ENCODE results near the gene AREG.

AREG gene

DNA sequence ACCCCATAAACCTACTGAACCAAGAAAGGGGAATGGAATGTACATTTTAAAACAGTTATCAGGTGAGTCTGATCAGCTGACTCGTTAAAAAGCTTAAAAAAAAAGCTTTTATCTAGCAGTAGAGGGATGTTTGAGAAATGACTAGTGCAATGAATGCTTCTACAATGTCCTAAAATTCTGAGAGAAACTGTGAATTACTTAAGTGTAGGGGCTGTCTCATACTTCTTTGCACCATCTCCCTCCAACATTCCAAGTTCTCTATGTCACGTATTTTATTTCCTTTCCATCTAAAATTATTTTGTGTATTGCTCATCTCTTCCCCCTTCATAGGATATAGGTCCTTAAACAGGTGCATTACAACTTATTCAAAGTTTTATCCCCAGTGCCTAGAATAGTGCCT, 11.9 kb upstream of the AREG start:
- DNase-seq (ENCODE audit: low read depth), result peak; percentile 58

DNA sequence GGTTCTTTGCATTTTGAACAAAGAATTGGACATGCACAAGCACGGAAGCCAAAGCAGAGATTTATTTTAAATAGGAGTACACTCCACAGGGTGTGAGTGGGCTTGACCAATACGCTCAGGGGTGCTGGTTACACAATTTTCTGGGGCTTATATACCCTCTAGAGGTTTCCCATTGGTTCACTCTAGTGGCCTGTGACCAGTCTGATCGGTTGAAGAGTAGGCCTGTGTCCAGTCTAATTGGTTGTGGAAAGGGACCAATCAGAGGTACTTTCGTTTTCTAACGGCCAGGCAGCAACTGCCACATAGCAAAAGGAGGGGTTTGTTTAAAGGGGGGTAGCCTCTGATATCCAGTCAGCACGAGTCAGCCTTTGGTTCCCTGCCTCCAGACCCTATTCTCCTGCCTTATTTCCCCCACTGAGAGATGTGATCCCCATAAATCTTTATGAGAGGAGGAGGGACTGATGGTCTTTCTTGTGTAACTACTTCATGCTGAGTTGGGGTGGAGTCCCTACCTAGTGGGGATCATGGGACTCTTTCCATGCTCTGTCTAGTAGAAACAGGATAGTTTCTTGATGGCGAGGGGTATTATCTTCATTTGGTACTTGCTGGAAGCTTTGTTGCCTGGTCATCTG, 11.3 kb upstream of the AREG start:
- DNase-seq (ENCODE audit: low read depth), result peak; percentile 36

DNA sequence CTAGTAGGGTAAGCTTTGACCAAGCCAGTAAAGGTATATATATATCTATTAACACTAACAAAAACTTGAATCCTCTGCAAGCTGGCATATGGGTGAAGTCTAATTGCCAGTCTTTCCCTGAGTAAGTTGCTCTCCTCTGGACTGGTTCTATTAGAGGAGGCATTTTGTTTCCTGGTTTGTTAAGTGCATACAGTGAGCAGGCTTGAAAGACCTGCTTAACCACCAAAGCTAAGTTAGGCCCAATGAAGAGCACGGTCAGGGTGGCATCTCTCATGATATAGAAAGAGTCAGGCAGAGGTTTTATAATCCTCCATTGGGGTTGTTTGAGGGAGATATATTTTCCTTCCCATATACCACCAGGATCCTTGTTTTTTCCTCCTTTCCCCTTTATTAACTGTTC, 9.6 kb upstream of the AREG start:
- no peak for DNase-seq (ENCODE audit: low read depth)

DNA sequence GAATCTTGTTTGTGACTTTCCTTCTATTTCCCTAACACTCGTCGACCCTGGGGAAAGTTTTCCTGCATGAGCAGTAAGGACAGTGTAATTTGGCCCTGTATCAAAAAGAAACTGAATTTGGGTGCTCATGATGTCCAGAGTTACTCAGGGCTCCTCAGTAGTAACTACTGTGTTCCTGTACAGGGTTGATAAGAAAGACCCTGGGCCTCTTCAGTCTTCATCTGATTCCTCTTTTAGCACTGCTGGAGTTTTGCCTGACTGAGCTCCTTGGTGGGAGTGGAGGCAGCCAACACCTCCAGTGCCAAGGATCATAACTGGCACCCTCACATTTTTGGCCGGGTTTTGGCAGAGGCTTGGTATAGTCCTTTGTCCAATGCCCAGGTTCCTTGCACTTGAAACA, 7.1 kb upstream of the AREG start:
- no peak for DNase-seq (ENCODE audit: low read depth)

DNA sequence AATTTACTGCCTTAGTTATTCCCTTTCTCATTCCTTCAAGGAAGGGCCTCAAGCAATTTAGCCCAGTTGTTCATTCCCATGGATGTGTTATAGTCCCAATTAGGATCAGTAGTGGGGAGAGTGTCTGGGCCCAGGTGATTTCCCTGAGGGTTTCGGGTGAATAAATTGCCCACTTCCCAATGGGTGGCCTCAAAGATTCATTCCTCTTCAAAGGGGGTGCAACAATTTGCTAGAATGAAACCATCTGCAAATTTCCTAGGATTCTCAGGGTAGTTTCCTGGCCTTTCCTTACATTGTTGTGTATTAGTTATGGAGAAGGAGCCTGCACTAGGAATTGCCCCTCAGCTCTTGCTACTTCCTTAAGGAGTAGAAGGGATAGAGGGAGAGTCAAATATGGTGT, 6.3 kb upstream of the AREG start:
- DNase-seq (ENCODE audit: low read depth), result no peak

DNA sequence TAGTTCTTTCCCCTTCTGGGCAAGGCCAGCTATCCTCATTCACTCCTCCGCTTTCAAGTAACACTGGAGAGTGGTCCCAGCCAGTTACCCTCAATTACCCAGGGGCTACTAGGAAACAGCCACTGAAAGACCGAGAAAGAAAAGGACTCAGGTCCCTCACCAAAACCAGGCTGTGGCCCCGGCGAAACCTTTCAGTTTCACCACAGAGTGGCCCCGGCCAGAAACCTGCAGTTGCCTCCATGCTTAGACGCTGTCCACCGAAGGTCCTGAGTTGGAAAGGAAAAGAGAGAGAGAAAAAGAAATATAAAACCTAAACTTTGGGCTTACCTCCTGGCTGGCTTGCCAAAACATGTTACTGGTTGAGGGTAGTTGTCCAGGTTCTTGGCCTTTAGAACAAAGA, 5.0 kb upstream of the AREG start:
- no peak for DNase-seq (ENCODE audit: low read depth)

DNA sequence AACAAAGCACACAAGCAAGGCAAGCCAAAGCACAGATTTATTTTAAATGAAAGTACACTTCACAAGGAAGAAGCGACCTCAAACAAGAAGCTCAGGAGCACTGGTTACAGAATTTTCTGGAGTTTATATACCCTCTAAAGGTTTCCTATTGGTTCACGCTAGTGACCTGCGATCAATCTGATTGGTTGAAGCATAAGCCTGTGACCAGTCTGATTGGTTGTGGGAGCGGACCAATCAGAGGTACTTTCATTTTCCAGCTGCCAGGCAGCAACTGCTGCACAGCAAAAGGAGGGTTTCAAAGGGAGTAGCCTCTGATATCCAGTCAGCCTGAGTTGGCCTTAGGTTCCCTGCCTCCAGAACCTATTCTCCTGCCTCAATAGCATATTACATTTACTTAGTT, 4.6 kb upstream of the AREG start:
- DNase-seq (ENCODE audit: low read depth), result no peak

DNA sequence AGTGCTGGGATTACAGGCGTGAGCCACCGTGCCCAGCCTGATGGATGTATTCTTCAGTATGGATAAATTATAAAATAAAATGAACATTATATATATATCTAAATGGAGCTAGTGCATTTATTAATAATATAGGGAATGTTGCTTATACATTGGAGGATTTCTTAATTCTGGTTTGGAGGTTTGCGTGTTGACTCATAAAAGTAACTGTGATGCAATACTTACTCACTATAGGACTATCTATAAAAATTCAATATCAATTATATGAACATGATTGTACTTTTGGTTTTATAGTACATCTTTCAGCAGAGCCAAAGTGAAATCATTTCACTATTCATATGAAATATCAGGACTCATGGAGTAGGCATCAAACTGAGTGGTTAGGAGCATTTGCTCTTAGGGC, 3.2 kb upstream of the AREG start:
- DNase-seq (ENCODE audit: low read depth), result peak; percentile 65

DNA sequence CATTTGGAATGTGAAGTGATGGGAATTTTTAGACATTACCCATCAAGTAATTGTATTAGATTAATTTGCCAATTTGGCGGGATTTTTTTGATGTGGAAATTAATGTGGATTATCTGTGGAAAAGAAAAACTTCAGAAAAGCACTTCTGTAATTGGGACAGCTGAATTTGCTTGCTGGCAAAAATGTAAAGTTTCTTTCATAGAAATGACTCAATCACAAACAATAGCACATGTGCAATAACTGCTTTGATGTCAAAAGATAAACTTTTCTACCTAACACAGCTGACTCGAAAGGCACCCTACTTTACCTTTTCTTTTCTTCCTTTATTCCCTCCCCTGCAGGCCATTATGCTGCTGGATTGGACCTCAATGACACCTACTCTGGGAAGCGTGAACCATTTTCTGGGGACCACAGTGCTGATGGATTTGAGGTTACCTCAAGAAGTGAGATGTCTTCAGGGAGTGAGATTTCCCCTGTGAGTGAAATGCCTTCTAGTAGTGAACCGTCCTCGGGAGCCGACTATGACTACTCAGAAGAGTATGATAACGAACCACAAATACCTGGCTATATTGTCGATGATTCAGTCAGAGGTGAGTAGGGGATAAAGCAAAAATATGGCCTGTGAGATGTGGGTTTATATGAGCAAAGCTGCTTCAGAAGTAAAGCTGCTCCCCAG, 1.4 kb downstream of the AREG start:
- no peak for DNase-seq (ENCODE audit: low read depth)

DNA sequence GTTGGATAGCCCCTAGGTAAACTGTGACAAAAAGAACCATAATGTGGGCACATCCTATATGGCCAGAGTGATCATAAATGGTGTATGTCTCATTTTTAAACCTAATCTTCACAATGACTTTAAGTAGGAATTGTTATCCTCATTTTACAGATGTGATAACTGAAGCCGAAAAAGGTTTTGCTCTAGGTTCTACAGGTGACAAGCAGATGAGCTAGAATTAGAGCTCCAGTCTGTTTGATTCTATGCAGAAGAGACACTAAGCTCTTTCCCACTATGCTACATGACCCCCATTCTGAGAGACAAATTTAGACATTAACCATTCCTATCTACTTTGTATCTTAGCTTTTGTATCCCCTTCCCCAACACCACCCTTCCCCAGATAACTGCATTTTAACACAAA, 2.0 kb downstream of the AREG start:
- DNase-seq (ENCODE audit: low read depth), result no peak

DNA sequence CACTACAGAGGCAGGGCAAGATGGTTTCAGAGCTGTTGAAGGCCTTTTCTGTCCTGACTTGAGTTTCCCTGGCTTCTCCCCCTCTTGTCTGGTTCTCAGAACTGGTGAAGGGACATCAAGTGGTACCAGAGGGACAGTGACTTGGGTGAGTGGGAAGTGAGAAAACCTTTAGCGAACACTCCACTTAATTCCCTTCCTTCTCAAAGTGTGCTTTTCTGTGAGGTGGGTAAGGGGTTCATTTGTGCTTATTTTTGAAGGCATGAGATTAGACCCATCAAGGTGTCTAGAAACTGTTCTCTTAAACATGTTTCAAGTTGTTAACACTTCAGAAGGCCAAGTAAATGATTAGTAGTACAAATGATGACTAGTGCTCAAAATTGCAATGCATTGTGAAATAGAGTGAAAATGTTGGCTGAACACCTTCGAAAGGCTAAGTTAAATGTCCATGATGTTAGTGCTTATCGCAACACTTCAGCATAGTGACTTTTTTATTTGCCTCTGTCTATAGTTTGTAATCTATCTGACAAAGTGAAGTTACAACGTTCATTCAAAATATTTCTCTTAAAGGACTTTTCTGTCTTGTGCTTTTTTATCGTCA, 2.8 kb downstream of the AREG start:
- no peak for DNase-seq (ENCODE audit: low read depth)

DNA sequence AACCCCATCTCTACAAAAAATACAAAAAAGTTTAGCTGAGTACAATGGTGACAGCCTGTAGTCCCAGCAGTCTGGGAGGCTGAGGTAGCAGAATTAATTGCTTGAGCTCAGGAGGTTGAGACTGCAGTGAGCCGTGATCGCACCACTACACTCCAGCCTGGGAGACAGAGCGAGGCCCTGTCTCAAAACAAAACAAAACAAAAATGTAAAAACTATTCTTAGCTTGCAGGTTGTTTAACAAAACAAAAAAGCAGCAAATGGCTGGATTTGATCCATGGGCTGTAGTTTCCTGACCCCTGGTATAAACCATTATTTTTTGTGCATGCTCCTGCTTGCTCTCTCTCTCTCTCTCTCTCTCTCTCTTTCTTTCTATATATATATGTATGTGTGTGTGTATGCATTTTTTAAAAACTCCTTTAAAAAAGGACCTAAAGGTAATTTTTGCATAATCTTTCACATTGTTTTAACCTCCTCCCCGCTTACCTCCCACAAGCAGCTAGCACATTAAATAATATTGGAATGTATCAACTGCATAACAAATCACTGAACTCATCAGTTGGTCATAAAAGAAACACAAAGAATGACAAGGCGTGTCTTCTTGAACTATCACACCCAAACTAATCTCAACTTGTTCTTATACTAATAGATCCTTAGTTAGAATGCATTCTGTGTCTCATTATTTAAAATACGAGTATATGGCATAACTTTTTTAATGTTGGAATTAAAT, 4.8 kb downstream of the AREG start:
- DNase-seq (ENCODE audit: low read depth), result peak; percentile 74

DNA sequence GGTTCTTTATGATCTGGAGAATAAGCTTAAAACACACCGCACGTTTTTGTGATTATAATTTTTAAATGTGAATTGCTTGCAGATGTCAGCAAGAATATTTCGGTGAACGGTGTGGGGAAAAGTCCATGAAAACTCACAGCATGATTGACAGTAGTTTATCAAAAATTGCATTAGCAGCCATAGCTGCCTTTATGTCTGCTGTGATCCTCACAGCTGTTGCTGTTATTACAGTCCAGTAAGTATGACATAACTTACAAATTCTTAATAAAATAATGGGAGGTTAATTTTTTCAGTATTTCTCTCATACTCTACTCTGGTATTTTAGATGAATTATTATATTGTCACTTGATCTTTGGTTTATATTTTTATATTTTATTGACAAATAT, 5.4 kb downstream of the AREG start:
- no peak for DNase-seq (ENCODE audit: low read depth)

DNA sequence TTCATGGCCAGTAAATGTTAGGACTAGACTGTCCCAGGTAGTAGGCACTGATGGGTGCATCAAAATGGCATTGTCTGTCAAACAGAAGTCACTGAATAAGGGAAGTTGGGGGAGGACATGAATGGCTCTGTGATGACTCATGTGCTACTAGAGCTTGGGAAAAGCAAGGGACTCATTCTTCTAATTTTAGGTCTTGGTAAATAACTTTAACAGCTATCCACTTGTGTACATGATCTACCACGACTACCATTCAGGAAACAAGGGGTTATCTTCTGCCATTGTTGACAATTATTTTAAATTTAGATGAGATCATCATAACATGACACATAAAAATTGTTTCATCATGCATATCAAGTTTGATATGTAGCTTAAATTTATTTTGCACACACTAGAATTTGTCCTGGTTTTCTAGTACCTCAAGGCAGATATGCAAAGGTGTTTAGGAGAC, 6.3 kb downstream of the AREG start:
- peak; percentile 84 for DNase-seq (ENCODE audit: low read depth)

DNA sequence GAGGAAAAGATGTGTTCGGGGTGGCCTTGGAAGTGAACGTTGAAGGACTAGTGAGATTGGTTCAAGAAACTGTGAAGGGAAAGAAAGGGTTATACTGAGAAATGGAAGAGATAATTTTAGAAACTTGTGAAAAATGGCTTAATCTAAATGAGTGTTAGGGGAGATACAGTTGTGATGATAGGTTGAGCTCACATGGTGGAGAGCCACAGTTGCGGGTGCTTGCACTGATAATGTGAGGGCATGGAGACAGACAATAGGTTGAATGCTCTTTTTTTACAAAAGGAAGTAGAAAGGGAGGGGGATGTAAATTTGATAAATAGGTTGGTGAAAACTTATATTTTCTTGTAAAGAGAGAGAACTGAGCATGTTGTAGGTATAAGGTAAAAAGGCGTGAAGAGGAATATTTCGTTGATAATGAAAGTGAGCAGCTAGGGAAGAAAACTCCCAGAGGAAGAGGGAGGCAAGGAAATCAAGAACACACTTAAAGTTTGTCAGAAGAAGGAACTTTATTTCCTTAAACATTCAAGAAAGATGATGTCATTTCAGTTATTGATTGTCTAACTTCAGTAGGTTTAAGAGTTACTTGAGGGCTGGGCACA, 8.2 kb downstream of the AREG start:
- no peak for DNase-seq (ENCODE audit: low read depth)

DNA sequence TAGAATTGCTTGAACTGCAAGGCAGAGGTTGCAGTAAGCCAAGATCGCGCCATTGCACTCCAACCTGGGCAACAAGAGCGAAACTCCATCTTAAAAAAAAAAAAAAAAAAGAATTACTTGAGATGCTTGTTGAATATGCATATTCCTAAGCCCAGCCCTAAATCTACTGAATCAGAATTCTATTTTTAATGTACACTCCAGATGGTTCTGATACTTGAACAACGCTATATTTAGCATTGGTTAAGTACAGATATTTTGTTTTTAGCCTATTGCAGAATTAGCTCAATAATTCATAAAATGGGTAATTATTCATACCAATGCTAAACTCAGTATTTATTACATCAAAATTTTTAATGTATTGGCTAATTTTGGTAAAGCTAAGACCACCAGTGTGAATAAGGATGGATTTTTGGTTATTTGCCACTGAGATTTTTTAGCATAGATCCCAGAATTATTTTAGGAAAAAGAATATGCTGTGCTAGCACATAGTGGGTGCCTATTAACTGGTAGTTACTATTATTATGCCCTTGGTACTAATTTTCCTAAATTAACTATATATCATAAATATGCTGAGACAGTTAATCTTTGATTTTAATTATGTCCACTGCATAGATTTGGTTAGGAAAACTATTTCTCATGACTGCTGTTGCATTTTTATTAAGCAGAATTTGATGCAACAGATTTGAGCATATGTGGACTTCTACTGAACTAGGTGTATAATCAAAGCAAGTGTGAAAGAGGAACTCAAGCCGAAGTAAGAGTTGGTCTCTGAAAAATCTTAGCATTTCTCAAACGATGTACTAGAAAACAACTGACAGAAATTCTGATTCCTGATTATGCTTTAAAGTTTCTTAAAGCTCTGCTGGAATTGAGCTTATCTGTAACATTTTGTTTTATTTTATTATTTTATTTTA, 9.2 kb downstream of the AREG start:
- DNase-seq (ENCODE audit: low read depth), result no peak

DNA sequence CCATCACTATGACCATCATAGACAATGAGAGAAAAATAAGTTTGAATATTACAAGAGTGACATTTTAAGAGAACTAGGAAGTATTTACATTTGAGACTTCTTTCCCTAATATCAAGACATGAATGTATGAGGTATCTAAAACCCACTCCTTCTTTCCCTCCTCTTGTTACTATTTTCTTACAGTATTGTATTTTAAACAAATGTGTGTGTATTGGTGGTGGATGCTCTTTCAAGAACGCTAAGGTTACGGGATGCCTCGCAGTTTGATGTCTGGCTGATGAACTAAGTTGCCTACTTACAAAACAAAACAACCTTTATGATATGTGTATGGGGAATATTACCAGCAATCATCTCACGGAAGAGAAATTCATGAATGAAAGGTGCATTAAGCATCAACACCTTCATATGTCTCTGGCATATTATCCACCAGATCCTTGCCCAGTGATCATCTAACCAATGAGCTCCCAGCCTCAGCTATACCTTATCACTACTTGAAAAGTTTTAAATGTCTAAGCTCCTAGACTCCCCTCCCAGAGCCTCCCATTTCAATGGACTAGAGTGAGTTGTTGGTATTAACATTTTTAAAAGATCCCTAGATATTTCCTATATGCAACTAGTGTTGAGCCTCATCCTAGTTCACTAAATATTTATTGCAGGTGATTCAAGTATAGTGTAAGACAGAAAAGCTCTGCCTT, 10.6 kb downstream of the AREG start:
- no peak for DNase-seq (ENCODE audit: low read depth)

DNA sequence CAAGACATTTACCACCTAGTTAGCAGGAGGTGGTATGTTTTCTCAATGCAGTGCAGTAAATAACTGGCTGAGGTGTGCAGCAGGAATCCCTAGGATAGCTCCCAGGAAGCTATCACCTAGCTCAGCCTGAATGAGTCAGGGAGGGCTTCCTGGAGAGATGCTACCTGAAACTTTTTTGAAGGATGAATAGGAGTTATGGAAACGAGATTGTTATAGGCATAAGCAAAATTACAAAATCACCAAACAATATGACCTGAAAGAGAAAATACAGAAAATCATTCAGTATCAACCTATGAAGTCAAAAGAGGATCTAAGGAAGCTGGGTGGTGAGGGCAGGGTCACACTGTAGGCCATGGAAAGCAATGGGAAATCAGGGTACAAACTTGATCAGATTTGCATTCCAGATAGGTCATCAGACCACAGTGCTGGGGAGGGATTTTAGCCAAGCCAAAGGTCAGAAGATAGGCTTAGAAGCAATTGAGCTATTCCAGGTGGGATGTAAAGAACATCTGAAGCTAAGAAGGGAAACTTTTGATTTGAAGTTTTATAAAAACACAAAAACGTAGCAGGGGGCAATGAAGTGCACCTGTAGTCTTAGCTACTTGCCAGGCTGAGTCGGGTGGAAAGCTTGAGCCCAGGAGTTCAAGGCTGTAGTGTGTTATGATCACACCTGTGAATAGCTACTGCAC, 11.3 kb downstream of the AREG start:
- no peak for DNase-seq (ENCODE audit: low read depth)

DNA sequence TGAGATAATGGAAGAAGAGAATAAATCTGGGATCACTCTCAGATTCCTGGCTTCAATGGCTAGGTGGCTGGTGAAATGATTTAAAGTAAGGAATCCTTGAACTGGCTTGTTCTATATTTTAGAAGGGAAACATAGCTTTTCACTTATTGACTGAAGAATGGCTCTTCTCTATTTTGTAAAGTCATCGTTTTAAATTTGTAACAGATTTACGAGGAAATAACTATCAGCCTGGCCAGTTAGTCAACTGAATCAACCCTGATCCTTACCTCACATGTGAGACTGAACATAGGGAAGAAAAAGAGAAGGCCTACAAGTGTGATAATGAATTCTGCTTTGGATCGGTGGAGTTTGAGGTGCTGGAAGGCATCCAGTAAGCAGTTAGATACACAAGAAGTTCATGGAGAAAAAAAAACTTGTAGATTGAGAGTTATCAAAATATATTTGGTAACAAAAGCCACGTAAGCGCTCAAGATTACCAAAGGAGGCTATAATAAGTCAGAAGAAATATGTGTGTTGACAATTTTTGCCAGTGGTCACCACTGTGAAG, 12.0 kb downstream of the AREG start:
- DNase-seq (ENCODE audit: low read depth), result no peak

DNA sequence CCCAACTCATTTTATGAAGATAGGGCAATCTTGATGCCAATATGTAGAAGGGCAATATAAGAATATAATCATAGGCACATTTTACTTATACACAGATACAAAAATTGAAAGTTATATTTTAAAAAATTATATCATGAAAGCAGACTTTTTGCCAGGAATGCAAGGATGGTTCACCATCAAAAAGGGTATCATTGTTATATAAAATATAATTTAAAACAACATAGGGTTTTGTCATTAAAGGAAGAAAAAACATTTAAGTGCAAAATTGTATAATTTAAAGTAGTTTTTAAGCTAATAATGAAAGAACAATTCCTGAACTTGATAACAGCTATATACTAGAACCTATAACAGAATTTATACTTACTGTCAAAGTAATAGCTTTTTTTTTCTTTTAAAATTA, 15.9 kb downstream of the AREG start:
- no peak for DNase-seq (ENCODE audit: low read depth)

All from ELR (cell line).